ENCODE data around the gene TBC1D24.

The TBC1D24 gene

DNA sequence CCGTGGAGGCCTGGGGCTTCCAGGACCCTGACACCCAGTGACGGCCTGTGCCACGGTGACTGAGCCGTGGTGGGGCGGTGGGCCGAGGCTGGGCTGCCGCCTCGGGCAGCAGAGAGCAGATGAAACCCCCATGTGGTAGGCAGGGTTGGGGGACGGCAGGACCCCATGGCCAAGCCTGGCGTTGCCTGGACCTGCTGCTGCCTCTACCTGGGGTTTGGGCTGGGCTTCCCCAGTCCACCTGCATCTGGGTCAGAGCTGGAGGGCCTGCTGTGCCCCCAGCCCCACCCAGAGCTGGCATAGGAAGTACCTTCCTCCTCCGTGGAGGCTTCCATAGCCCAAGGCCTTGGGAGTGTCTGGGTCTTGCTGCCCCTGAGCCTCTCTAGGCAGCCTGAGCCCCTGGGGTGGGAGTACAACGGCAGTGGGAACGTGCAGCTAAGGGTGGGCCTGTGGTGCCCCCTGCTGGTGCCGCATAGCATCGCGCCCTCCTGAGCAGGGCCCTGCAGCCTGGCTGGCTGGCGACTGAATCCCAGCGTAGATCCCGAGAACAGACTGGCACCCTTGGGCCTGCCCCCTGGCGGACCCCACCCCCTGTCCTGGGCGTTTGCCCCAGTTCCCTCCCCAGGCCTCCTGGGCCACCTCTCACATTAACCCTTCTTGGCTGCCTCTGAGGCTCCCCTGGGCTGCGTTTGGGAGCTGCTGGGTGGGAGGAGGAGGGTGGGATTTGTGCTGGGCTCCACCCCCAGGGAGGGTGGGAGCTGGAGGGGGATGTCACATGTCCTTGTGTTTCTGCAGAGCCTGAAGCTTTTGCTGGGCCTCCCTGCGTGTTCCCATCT is 26.2 kb downstream of the TBC1D24 start:
- TF ChIP-seq, protein P1, sequence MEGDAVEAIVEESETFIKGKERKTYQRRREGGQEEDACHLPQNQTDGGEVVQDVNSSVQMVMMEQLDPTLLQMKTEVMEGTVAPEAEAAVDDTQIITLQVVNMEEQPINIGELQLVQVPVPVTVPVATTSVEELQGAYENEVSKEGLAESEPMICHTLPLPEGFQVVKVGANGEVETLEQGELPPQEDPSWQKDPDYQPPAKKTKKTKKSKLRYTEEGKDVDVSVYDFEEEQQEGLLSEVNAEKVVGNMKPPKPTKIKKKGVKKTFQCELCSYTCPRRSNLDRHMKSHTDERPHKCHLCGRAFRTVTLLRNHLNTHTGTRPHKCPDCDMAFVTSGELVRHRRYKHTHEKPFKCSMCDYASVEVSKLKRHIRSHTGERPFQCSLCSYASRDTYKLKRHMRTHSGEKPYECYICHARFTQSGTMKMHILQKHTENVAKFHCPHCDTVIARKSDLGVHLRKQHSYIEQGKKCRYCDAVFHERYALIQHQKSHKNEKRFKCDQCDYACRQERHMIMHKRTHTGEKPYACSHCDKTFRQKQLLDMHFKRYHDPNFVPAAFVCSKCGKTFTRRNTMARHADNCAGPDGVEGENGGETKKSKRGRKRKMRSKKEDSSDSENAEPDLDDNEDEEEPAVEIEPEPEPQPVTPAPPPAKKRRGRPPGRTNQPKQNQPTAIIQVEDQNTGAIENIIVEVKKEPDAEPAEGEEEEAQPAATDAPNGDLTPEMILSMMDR (IDR thresholded peaks at IDR 0.05), result peak; percentile 94
- no peak for TF ChIP-seq ZFX (IDR thresholded peaks at IDR 0.05; ENCODE audit: borderline replicate concordance)
- H3K27ac ChIP-seq, result no peak overlapping the region

DNA sequence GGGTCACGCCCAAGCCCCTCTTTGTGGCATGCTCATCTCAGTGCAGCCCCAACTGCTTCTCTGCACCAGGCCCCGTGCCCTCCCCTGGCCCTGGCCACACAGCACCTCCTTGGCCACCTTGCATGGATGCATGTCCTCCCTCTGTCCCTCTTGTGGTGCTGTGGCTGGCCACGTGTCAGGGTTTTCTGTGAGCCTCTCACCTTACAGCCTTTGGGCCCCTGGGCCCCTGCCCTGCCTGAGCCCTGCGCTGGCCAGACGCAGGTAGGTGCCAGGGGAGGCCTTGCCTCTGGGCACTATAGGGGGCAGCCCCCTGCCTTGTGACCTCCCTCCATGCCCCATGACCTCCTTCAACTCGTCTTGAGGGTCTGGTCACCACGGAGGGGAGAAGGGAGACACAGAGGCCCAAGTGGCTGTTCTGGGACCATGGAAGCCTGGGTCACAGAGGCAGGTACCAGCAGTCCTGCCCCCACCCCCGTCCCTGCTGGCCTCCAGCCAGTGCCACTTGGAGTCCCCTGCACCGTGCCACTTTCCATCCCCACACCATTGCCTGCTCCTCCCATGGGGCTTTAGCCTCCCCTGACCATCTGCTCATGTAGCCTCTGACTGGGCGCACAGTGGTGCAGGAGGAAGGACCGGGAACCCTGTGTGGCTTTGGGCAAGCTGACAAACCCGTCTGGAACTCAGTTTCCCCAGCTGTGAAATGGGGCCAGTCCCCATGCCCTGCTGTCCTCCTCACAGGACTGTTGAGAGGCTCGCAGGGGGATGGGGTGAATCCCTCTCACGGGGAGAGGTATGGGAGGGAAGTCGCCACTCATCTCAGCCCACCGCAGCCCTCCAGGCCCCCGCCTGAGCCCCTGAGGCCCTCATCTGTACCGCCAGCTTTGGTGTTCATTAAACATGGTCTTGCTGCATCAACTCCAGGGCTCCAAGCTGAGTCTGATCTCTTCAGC is 27.3 kb downstream of the TBC1D24 start:
- H3K27ac ChIP-seq, result no peak overlapping the region
- TF ChIP-seq, protein P1 (IDR thresholded peaks at IDR 0.05), result no peak
- no peak for TF ChIP-seq ZFX (IDR thresholded peaks at IDR 0.05; ENCODE audit: borderline replicate concordance)

DNA sequence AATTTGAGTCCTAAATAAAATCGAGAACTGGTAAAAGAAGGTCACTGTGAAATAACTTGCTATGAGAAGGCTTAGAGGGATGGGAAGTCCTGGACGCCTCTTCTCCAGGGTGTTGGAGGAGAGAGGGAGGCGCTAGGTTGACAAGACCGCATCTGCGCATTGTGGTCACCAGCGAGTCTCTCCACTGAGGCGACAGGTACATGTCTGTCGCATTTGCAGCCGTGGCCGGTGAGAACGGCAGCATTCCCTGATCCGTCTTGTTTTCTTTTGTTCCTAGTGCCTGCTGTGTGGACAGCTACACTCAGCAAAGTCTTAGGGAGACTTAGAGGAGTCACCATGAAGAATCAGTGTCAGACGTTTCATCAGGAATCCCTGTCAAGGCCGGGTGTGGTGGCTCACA is 30.8 kb downstream of the TBC1D24 start:
- TF ChIP-seq ZFX (IDR thresholded peaks at IDR 0.05; ENCODE audit: borderline replicate concordance), result no peak
- TF ChIP-seq, protein P1 (IDR thresholded peaks at IDR 0.05), result no peak
- no peak overlapping the region for H3K27ac ChIP-seq

DNA sequence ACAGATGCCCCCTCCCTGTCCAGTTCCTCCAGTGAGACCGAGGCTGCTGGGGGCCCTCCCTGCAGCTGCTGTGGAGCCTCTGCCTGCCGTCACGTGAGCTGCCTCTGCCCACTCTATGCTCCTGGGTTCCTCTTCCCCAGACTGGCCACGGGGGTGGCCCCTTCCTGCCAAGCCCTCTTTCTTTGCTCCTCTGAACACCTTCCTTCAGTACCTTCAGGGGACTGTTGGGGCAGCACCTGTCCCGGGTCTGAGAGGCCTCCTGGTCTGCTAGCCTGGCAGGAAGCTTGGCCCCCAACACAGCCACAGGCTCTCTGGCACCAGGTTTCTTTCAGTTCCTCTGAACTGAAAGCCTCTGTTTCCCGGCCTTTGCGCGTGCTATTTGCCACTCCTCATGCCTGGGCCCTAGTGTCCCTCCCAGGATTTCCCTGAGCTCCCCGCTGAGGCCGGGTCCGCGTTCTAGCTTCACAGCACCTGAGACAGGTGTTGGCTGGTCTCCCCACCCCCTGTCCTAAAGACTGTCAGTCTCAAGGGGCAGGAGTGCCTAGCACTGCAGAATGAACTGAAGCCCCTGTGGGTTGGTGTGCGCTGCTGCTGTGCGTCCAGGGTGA is 32.2 kb downstream of the TBC1D24 start:
- TF ChIP-seq, protein P1 (IDR thresholded peaks at IDR 0.05), result no peak
- TF ChIP-seq ZFX (IDR thresholded peaks at IDR 0.05; ENCODE audit: borderline replicate concordance), result no peak
- no peak overlapping the region for H3K27ac ChIP-seq

DNA sequence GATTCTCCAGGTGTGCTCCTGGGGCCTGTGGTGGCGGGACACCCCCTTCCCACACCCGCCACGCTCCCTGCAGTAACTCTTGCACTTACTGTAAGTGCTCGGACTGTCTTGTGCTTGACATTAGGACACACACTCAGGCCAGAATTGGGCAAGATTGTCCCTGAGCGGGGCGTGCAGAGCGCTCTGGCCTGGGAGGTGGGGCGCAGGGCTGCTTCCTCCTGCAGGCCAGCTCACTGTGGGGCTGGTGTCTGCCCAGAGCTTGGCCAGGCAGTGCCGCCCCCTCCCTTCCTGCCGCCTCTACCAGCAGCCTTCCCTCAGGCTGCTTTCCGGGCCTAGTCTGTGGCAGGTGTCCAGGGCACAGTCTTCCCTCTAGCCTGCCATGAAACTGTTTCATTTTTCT is 32.7 kb downstream of the TBC1D24 start:
- no peak overlapping the region for H3K27ac ChIP-seq
- TF ChIP-seq ZFX (IDR thresholded peaks at IDR 0.05; ENCODE audit: borderline replicate concordance), result no peak
- TF ChIP-seq, protein P1 (IDR thresholded peaks at IDR 0.05), result no peak

DNA sequence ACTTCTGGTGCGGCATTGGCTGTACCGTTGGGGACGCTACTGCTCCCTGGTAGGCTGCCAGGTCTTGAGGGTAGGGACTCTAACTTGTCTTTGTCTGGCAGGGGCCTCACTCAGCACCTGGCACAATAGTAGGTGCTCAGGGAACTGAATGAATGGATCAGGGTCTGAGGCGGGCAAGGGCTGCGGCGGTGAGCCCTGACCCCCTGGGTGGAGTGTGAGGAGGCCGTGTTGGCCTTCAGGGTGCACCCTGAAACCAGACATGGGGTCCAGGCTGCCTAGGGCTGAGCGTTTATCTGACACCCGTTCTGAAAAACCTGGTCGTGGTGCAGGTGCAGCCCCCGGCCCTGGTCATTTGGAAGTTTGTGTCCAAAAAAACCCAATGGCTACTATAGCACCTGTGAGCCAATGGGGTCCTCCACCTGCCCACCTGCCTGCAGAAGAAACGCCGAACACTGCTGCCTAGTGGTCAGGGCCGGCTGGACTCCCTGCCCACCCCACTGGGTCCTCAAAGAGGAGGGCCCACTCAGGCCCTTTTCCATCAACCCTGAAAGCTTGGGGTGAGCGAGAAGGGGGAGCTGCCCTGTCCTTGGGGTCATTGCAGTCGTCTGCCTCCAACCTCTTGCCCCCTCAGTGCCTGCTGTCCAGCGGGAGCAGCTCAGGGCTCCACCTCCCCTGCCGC is 33.9 kb downstream of the TBC1D24 start:
- no peak overlapping the region; the same call in 1 of the 2 replicates for H3K27ac ChIP-seq
- TF ChIP-seq, protein P1 (IDR thresholded peaks at IDR 0.05), result no peak
- TF ChIP-seq ZFX (IDR thresholded peaks at IDR 0.05; ENCODE audit: borderline replicate concordance), result no peak

Measured in 22Rv1 (cell line).